HepG2 (cell line): Measurements from ENCODE around the gene TGM1. TPM values are rescaled to one million over a fixed set of nuclear protein-coding genes. Genes with fewer than 3 reads are reported as not detected.
A peak's percentile ranks its signal among the peaks of the same experiment; 100 is the strongest.

Source experiments
- GPN1 ChIP-seq: sonication (generic); formaldehyde crosslinking; IDR thresholded peaks from 2 replicates; pipeline ENCODE4 v1.5.1; 2020; ENCODE audit warnings: missing genetic modification reagents, borderline replicate concordance
- HMGA1 ChIP-seq: sonication (generic); formaldehyde crosslinking; conservative IDR thresholded peaks from 2 replicates; pipeline ENCODE4 v1.4.0; 2020; ENCODE audit warnings: missing genetic modification reagents
- HNRNPK ChIP-seq: fragments of 200-400 bp; formaldehyde crosslinking; IDR thresholded peaks from 2 replicates; pipeline ENCODE4 v1.6.1; 2018; ENCODE audit warnings: low read length, low read depth, moderate library complexity, mild to moderate bottlenecking; ENCODE audit not compliant: poor library complexity, severe bottlenecking
- JDP2 ChIP-seq: sonication (generic); formaldehyde crosslinking; IDR thresholded peaks from 2 replicates; pipeline ENCODE4 v1.8.1; 2022; ENCODE audit warnings: missing genetic modification reagents, borderline replicate concordance
- NR2C2 ChIP-seq: sonication (generic); formaldehyde crosslinking; IDR thresholded peaks from 2 replicates; pipeline ENCODE4 v1.4.0; 2020; ENCODE audit warnings: missing genetic modification reagents, mild to moderate bottlenecking, moderate library complexity, borderline replicate concordance
- STAG1 ChIP-seq: sonication (generic); formaldehyde crosslinking; IDR thresholded peaks from 2 replicates; pipeline ENCODE4 v1.4.0; 2020; ENCODE audit warnings: missing genetic modification reagents
- STAT5B ChIP-seq: sonication (generic); formaldehyde crosslinking; IDR thresholded peaks from 2 replicates; pipeline ENCODE4 v1.4.0; 2020; ENCODE audit warnings: missing genetic modification reagents
- SYNCRIP ChIP-seq: fragments of 200-400 bp; formaldehyde crosslinking; IDR thresholded peaks from 2 replicates; pipeline ENCODE4 v1.6.1; 2018; ENCODE audit warnings: mild to moderate bottlenecking, low read depth, low read length; ENCODE audit not compliant: insufficient read depth
- TSC22D2 ChIP-seq: sonication (generic); formaldehyde crosslinking; IDR thresholded peaks from 2 replicates; pipeline ENCODE4 v1.5.1; 2020; ENCODE audit warnings: missing genetic modification reagents, mild to moderate bottlenecking, borderline replicate concordance
- ZNF232 ChIP-seq: sonication (generic); formaldehyde crosslinking; IDR thresholded peaks from 2 replicates; pipeline ENCODE4 v1.4.0; 2020; ENCODE audit warnings: missing genetic modification reagents, borderline replicate concordance
- ZNF274 ChIP-seq: sonication (generic); formaldehyde crosslinking; IDR thresholded peaks from 2 replicates; pipeline ENCODE4 v1.5.1; 2020; ENCODE audit warnings: mild to moderate bottlenecking, missing genetic modification reagents
- ZNF333 ChIP-seq: sonication (generic); formaldehyde crosslinking; IDR thresholded peaks from 2 replicates; pipeline ENCODE4 v1.4.0; 2020; ENCODE audit warnings: mild to moderate bottlenecking, missing genetic modification reagents, borderline replicate concordance
- ZNF441 ChIP-seq: sonication (generic); formaldehyde crosslinking; IDR thresholded peaks from 2 replicates; pipeline ENCODE4 v1.7.0; 2021; ENCODE audit warnings: missing genetic modification reagents, borderline replicate concordance
- ZNF589 ChIP-seq: sonication (generic); formaldehyde crosslinking; conservative IDR thresholded peaks from 2 replicates; pipeline ENCODE4 v1.8.0; 2022; ENCODE audit warnings: mild to moderate bottlenecking, moderate library complexity, missing genetic modification reagents
- ZNF598 ChIP-seq: sonication (generic); formaldehyde crosslinking; IDR thresholded peaks from 2 replicates; pipeline ENCODE4 v1.5.1; 2020; ENCODE audit warnings: mild to moderate bottlenecking, missing genetic modification reagents, borderline replicate concordance
- ZNF709 ChIP-seq: sonication (generic); formaldehyde crosslinking; IDR thresholded peaks from 2 replicates; pipeline ENCODE4 v1.5.0; 2020; ENCODE audit warnings: mild to moderate bottlenecking, missing genetic modification reagents
- polyA plus RNA-seq, 8 experiments: library from polyadenylated mRNA; depleted of rRNA in 3 of 8; stranded (reverse) in 7 of 8; unstranded in 1 of 8; fragments of >200 nt; fragmentation: Illumina TruSeq in 4 of 8; extraction: Trizol in 4 of 8; gene quantifications; 2 replicates each; pipeline versions ENCODE4 v1.2.1 to v1.2.3, GENCODE V29; 2011 to 2016; ENCODE audit warnings: low read depth in 4 of 8, missing spikeins in 1 of 8, mixed read lengths in 1 of 8; ENCODE audit not compliant: insufficient read depth in 1 of 8
- total RNA-seq, 5 experiments: library from RNA; depleted of rRNA; stranded (reverse); fragments of >200 nt; fragmentation: Illumina TruSeq; extraction: Trizol; gene quantifications; 2 replicates each; pipeline ENCODE4 v1.2.3, GENCODE V29; 2016; ENCODE audit warnings: low read depth in 1 of 5
- TF ChIP-seq, protein P1 (sequence below): sonication (generic); formaldehyde crosslinking; IDR thresholded peaks from 2 replicates; pipeline ENCODE4 v1.8.0; 2022; ENCODE audit warnings: missing genetic modification reagents, low read depth, mild to moderate bottlenecking, borderline replicate concordance
- TF ChIP-seq, protein P2 (sequence below): sonication (generic); formaldehyde crosslinking; IDR thresholded peaks from 2 replicates; pipeline ENCODE4 v1.4.0; 2020; ENCODE audit warnings: missing genetic modification reagents
- TF ChIP-seq, protein P3 (sequence below), 2 experiments: sonication (generic) in 1 of 2; formaldehyde crosslinking in 1 of 2; IDR thresholded peaks; 2 replicates each; pipeline versions ENCODE4 v1.5.1 to v1.6.1; 2011 to 2020; ENCODE audit warnings: borderline replicate concordance in 1 of 2, low read depth in 1 of 2, low read length in 1 of 2, mild to moderate bottlenecking in 1 of 2, missing genetic modification reagents in 1 of 2, moderate library complexity in 1 of 2
- TF ChIP-seq, protein P4 (sequence below): conservative IDR thresholded peaks from 2 replicates; pipeline ENCODE4 v1.6.1; 2018; ENCODE audit warnings: missing genetic modification reagents

TGM1 gene
- total and polyA plus RNA-seq, 2 of the 13 experiments (the other 11 are each of a cell fraction or from before 2014, with no cell fraction given): 3.2 to 10.6 TPM

DNA sequence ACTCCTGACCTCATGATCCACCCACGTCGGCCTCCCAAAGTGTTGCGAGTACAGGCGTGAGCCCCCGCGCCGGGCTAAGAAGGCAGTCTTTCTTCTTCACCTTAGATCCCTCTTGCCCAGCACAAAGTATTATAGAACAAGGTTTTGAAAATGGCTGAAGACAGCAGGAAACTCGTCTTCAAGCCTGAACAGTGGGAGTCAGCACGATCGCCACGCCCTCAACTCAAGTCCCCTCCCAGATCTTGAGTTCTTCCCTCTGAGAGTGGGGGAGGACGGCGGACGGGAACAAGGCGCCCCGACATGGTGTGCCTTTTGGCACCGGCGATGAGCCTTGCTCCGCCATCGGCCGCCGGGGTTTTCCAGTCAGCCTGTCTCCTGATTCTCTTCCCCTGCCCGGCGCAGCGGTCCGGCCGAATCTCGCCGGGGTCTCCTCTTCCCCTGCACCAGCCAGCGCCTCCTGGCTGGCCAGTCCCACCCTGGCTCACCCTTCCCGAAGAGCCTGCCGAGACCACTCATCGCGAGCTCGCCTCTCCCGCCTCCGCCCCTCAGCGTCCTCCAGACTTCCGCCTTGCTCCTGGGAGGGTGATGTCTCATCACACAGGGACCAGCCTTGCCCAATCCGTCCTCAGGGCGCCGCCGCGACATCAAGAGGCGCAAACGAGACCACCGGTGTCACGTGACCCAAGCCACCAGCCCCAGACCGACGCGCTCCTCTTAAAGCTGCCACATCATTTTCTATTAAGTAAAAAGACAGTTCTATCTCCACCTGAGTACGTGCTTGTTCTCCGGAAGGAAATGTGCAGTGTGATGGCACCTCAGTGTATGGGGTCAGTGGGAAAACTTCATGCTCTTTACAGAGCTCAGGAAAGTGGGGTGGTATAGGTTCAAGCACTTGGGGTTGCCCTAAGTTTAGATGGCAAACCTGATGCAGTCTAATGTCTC is 49.8 kb downstream of the TGM1 start, which contains the start of gene CHMP4A (continued):
- no peak for TF ChIP-seq SYNCRIP
- peak; percentile 74 for TF ChIP-seq HNRNPK
- TF ChIP-seq ZNF589 (CRISPR knock-in tag): peak; percentile 69; the same call in 1 of the 2 replicates
- TF ChIP-seq, protein P1, sequence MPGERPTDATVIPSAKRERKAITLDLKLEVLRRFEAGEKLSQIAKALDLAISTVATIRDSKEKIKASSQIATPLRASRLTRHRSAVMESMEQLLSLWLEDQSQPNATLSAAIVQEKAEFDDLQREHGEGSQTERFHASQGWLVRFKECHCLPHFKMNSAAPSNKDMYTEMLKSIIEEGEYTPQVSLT (CRISPR knock-in tag): no peak
- TF ChIP-seq JDP2 (CRISPR knock-in tag): no peak
- TF ChIP-seq ZNF441 (CRISPR knock-in tag): peak; percentile 68
- TF ChIP-seq, protein P2, sequence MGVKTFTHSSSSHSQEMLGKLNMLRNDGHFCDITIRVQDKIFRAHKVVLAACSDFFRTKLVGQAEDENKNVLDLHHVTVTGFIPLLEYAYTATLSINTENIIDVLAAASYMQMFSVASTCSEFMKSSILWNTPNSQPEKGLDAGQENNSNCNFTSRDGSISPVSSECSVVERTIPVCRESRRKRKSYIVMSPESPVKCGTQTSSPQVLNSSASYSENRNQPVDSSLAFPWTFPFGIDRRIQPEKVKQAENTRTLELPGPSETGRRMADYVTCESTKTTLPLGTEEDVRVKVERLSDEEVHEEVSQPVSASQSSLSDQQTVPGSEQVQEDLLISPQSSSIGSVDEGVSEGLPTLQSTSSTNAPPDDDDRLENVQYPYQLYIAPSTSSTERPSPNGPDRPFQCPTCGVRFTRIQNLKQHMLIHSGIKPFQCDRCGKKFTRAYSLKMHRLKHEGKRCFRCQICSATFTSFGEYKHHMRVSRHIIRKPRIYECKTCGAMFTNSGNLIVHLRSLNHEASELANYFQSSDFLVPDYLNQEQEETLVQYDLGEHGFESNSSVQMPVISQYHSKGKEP: peak; percentile 90; the same call in 1 of the 2 replicates
- peak; percentile 89; the same call in 1 of the 2 replicates for TF ChIP-seq ZNF709 (CRISPR knock-in tag)
- TF ChIP-seq ZNF598 (CRISPR knock-in tag): peak; percentile 99
- TF ChIP-seq ZNF274 (CRISPR knock-in tag): peak; percentile 99
- TF ChIP-seq, protein P3, sequence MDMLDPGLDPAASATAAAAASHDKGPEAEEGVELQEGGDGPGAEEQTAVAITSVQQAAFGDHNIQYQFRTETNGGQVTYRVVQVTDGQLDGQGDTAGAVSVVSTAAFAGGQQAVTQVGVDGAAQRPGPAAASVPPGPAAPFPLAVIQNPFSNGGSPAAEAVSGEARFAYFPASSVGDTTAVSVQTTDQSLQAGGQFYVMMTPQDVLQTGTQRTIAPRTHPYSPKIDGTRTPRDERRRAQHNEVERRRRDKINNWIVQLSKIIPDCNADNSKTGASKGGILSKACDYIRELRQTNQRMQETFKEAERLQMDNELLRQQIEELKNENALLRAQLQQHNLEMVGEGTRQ (IDR thresholded peaks at IDR 0.05; ENCODE audit: low read depth, low read length): peak; percentile 99
- TF ChIP-seq, protein P3 (CRISPR knock-in tag; IDR thresholded peaks at IDR 0.05; ENCODE audit: borderline replicate concordance): peak; percentile 100
- no peak for TF ChIP-seq HMGA1 (CRISPR knock-in tag)
- peak; percentile 64; the same call in 1 of the 2 replicates for TF ChIP-seq STAT5B (CRISPR knock-in tag)
- TF ChIP-seq ZNF333 (CRISPR knock-in tag): peak; percentile 97
- TF ChIP-seq, protein P4, sequence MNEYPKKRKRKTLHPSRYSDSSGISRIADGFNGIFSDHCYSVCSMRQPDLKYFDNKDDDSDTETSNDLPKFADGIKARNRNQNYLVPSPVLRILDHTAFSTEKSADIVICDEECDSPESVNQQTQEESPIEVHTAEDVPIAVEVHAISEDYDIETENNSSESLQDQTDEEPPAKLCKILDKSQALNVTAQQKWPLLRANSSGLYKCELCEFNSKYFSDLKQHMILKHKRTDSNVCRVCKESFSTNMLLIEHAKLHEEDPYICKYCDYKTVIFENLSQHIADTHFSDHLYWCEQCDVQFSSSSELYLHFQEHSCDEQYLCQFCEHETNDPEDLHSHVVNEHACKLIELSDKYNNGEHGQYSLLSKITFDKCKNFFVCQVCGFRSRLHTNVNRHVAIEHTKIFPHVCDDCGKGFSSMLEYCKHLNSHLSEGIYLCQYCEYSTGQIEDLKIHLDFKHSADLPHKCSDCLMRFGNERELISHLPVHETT (CRISPR knock-in tag): peak; percentile 76; the same call in 1 of the 2 replicates
- TF ChIP-seq NR2C2: peak; percentile 93
- peak; percentile 98 for TF ChIP-seq ZNF232 (CRISPR knock-in tag)
- no peak; the same call in 1 of the 2 replicates for TF ChIP-seq GPN1 (CRISPR knock-in tag)
- TF ChIP-seq TSC22D2: peak; percentile 71; the same call in 1 of the 2 replicates
- peak; percentile 42; the same call in 1 of the 2 replicates for TF ChIP-seq STAG1 (CRISPR knock-in tag)
